Hepatocyte (in vitro differentiated cells): Measurements from ENCODE around the gene GDPD1. TPM values are rescaled to one million over a fixed set of nuclear protein-coding genes. Genes with fewer than 3 reads are reported as not detected.

Experiments used
- DNase-seq: peaks from one replicate; pipeline ENCODE4 v3.0.0-alpha.2; 2016; ENCODE audit warnings: low spot score
- H2AFZ ChIP-seq: fragments of 200-600 bp; sonication (generic); 2 replicates; pipeline ENCODE4 v1.6.0; 2016; ENCODE audit warnings: antibody characterized with exemption, mild to moderate bottlenecking
- H3K27ac ChIP-seq: fragments of 200-600 bp; sonication (generic); 2 replicates; pipeline ENCODE4 v1.5.1; 2016; ENCODE audit warnings: mild to moderate bottlenecking
- H3K27me3 ChIP-seq: fragments of 200-600 bp; sonication (generic); 2 replicates; pipeline ENCODE4 v1.6.1; 2016
- H3K36me3 ChIP-seq: fragments of 200-600 bp; sonication (generic); replicated peaks from 2 replicates; pipeline ENCODE4 v1.5.1; 2016; ENCODE audit warnings: low read depth; ENCODE audit not compliant: insufficient read depth
- H3K4me1 ChIP-seq: fragments of 200-600 bp; sonication (generic); 2 replicates; pipeline ENCODE4 v1.5.1; 2016; ENCODE audit warnings: mild to moderate bottlenecking, moderate library complexity; ENCODE audit not compliant: insufficient read depth
- H3K4me2 ChIP-seq: fragments of 200-600 bp; sonication (generic); 2 replicates; pipeline ENCODE4 v1.6.0; 2016
- H3K4me3 ChIP-seq: fragments of 200-600 bp; sonication (generic); 2 replicates; pipeline ENCODE4 v1.5.1; 2016; ENCODE audit warnings: mild to moderate bottlenecking
- H3K79me2 ChIP-seq: fragments of 200-600 bp; sonication (generic); 2 replicates; pipeline ENCODE4 v1.6.0; 2017; ENCODE audit warnings: mild to moderate bottlenecking
- H3K9me2 ChIP-seq: fragments of 200-600 bp; sonication (generic); replicated peaks from 2 replicates; pipeline ENCODE4 v1.6.0; 2017; ENCODE audit warnings: mild to moderate bottlenecking; ENCODE audit not compliant: insufficient read depth
- H3K9me3 ChIP-seq: fragments of 200-600 bp; sonication (generic); 2 replicates; pipeline ENCODE4 v1.5.1; 2016; ENCODE audit warnings: low read depth, mild to moderate bottlenecking
- H4K20me1 ChIP-seq: fragments of 200-600 bp; sonication (generic); 2 replicates; pipeline ENCODE4 v1.6.0; 2016; ENCODE audit warnings: mild to moderate bottlenecking; ENCODE audit not compliant: insufficient read depth, poor library complexity, severe bottlenecking
- EZH2 ChIP-seq: fragments of 200-600 bp; sonication (generic); IDR thresholded peaks from 2 replicates; pipeline ENCODE4 v1.6.1; 2016; ENCODE audit warnings: antibody characterized with exemption, mild to moderate bottlenecking, borderline replicate concordance
- EZH2phosphoT487 ChIP-seq: fragments of 200-600 bp; sonication (generic); IDR thresholded peaks from one replicate; pipeline ENCODE4 v1.6.1; 2018; ENCODE audit warnings: antibody characterized with exemption, mild to moderate bottlenecking, low read depth, moderate library complexity; ENCODE audit not compliant: unreplicated experiment, severe bottlenecking
- whole genome bisulfite sequencing: methylation state at CpG from one replicate; pipeline ENCODE4 v1.1.6; 2016; ENCODE audit warnings: low lambda C conversion rate; ENCODE audit errors: missing lambda C conversion rate; 5-methylcytosine and 5-hydroxymethylcytosine counted together
- polyA plus RNA-seq: library from polyadenylated mRNA; unstranded; fragments of >200 nt; fragmentation: Nextera tagmentation; extraction: Ambion mirVana; gene quantifications from 2 replicates; pipeline ENCODE4 v1.2.1, GENCODE V29; 2016
- total RNA-seq: library from RNA; depleted of rRNA; stranded (reverse); fragments of >200 nt; gene quantifications from 2 replicates; pipeline ENCODE4 v1.2.3, GENCODE V29; 2014
- TF ChIP-seq, protein P1 (sequence below): fragments of 200-600 bp; sonication (generic); IDR thresholded peaks from 2 replicates; pipeline ENCODE4 v1.5.1; 2016; ENCODE audit warnings: antibody characterized with exemption, mild to moderate bottlenecking; ENCODE audit not compliant: poor library complexity

Gene GDPD1
- total and polyA plus RNA-seq, 2 experiments from 2014 or later, result 1.9 to 5.0 TPM

DNA sequence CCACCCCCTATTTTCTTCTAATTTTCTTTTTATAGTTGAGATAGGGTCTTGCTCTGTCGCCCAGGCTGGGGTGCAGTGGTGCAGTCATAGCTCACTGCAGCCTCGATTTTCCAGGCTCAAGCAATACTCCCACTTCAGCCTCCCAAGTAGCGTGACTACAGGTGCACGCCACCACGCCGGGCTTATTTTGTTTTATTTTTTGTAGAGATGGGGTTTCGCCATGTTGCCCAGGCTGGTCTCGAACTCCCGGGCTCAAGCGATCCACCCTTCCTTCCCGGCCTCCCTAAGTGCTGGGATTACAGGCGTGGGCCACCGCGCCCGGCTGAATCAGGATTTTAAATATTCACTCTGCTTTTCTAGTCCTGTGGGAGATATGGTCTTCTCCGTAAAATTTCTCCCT, 941 bp upstream of the GDPD1 start:
- Histone ChIP-seq H3K9me3 (no peaks in the 10 kb centered on the region), H4K20me1 (no peaks in the 10 kb centered on the region), H3K4me1 (no peaks in the 10 kb centered on the region), H3K9me2 (no peaks in the 10 kb centered on the region), H3K4me2 (peak overlapping the region; percentile 76), H3K36me3 (no peaks in the 10 kb centered on the region), H3K27me3 (no peaks in the 10 kb centered on the region), H3K79me2 (peaks cover 8% of the 10 kb centered on the region), H2AFZ (peak overlapping the region; percentile 82), H3K4me3 (no peak overlapping the region), H3K27ac (peak overlapping the region; percentile 17)
- 93% methylated on average over 16 of the region's 16 CpGs for WGBS
- no peak for TF ChIP-seq EZH2phosphoT487
- TF ChIP-seq EZH2, result no peak
- TF ChIP-seq, protein P1, sequence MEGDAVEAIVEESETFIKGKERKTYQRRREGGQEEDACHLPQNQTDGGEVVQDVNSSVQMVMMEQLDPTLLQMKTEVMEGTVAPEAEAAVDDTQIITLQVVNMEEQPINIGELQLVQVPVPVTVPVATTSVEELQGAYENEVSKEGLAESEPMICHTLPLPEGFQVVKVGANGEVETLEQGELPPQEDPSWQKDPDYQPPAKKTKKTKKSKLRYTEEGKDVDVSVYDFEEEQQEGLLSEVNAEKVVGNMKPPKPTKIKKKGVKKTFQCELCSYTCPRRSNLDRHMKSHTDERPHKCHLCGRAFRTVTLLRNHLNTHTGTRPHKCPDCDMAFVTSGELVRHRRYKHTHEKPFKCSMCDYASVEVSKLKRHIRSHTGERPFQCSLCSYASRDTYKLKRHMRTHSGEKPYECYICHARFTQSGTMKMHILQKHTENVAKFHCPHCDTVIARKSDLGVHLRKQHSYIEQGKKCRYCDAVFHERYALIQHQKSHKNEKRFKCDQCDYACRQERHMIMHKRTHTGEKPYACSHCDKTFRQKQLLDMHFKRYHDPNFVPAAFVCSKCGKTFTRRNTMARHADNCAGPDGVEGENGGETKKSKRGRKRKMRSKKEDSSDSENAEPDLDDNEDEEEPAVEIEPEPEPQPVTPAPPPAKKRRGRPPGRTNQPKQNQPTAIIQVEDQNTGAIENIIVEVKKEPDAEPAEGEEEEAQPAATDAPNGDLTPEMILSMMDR, result no peak
- DNase-seq, result no peak

DNA sequence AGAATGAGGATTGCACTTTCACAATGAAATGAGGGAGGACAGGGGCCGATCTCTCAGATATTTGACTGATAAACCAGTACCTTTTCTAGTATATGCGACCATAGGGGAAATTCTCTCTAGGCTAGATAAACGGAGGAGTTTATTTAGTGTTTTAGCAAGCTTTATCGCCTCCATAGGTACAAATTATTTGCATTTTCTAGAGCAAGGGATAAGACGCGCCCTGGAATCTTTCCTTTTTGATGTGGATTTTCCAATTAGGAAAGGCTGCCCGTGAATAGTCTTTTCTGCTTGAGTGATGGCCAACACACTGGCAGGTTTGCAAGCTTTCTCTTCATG, 351 bp upstream of the GDPD1 start:
- TF ChIP-seq EZH2phosphoT487, result no peak
- TF ChIP-seq EZH2, result no peak
- TF ChIP-seq, protein P1, result no peak
- WGBS, result 31% methylated on average over 7 of the region's 7 CpGs

DNA sequence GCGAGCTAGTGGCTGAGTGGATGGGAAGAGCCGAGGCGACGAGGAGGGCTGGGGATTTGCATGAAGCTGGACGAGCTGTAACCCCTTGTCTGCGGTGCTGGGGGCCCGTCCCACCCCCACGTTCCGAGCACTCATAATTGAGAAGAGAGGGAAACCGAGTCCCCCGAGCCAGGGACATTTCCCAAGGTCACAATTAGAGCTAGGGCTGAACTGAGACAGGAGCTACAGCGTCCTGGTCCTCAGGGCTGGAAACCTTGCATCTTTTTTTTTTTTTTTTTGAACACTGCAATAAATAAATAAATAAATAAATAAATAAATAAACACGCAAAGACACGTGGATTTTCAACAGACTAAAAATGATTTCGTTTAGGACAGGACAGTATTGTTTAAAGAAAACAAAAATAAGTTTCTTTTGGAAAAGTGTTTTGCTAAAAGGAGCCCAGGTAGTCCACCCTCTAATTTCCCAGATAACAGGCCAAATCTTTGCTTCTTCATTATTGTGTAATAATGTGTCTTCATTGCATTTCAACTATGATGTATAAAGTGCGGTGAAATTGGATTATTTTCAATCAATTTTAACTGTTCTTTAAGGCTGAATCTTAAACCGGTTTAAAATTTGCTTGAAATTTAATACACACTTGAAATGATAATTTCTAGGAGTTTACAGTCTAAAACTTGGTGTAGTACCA, 992 bp downstream of the GDPD1 start:
- Histone ChIP-seq H3K4me1 (no peaks in the 10 kb centered on the region), H4K20me1 (no peaks in the 10 kb centered on the region), H3K9me2 (no peaks in the 10 kb centered on the region), H3K27me3 (no peaks in the 10 kb centered on the region), H3K4me3 (peak overlapping the region; percentile 76), H3K27ac (peak overlapping the region; percentile 81), H2AFZ (peak overlapping the region; percentile 97), H3K36me3 (no peaks in the 10 kb centered on the region), H3K79me2 (peaks cover 8% of the 10 kb centered on the region), H3K9me3 (no peaks in the 10 kb centered on the region), H3K4me2 (peak overlapping the region; percentile 96)
- no peak for DNase-seq
- WGBS, result 11% methylated on average over 16 of the region's 17 CpGs
- TF ChIP-seq, protein P1, result no peak
- TF ChIP-seq EZH2phosphoT487 (no peak), EZH2 (no peak)

More for the DNA sequence above, 351 bp upstream of the GDPD1 start:
- Histone ChIP-seq H3K27ac (peak overlapping the region; percentile 17), H3K36me3 (no peaks in the 10 kb centered on the region), H3K9me3 (no peaks in the 10 kb centered on the region), H3K4me2 (peak overlapping the region; percentile 76), H3K27me3 (no peaks in the 10 kb centered on the region), H2AFZ (peak overlapping the region; percentile 82), H3K4me3 (peak overlapping the region; percentile 10), H3K9me2 (no peaks in the 10 kb centered on the region), H3K79me2 (peaks cover 8% of the 10 kb centered on the region), H4K20me1 (no peaks in the 10 kb centered on the region), H3K4me1 (no peaks in the 10 kb centered on the region)
- DNase-seq, result no peak
